PC-3 (cell line): ENCODE measurements around the gene BCAS3. TPM values are rescaled to one million over a fixed set of nuclear protein-coding genes. Genes with fewer than 3 reads are reported as not detected.

Experiments
- ATAC-seq: fragments of 200-7000 bp; cut with Tn5 transposase; 2 replicates; pipeline ENCODE4 v1.9.1; 2020; ENCODE audit warnings: mild to moderate bottlenecking, moderate library complexity
- BruUV-seq: library from RNA; stranded (reverse); fragments of 400-500 nt; replicated peaks from 2 replicates; lab custom pipeline; 2021; lab: Mats Ljungman, UMichigan
- CTCF ChIA-PET: fragments of 300-600 bp; sonication (Branson Sonifier 250); formaldehyde crosslinking; loops from one replicate; lab custom pipeline; 2022; ENCODE audit warnings: antibody characterized with exemption; lab: Charles Lee
- POLR2A ChIA-PET: fragments of 300-600 bp; sonication (Branson Sonifier 250); formaldehyde crosslinking; loops from one replicate; lab custom pipeline; 2022; ENCODE audit warnings: antibody characterized with exemption; ENCODE audit not compliant: unreplicated experiment; lab: Charles Lee
- DNase-seq: peaks from one replicate; pipeline ENCODE4 v3.0.0-alpha.2; 2015
- H2AFZ ChIP-seq: fragments of 300-600 bp; sonication (generic); 2 replicates; pipeline ENCODE4 v1.6.0; 2016; ENCODE audit warnings: antibody characterized with exemption, low read length
- H3F3A ChIP-seq: fragments of 300-600 bp; sonication (generic); one replicate; pipeline ENCODE4 v1.6.0; 2017; ENCODE audit warnings: antibody characterized with exemption, low read length, control low read depth, mild to moderate bottlenecking; ENCODE audit not compliant: unreplicated experiment
- H3K27ac ChIP-seq: fragments of 300-600 bp; sonication (generic); 2 replicates; pipeline ENCODE4 v1.5.1; 2016; ENCODE audit warnings: mild to moderate bottlenecking, low read length
- H3K27me3 ChIP-seq: fragments of 300-600 bp; sonication (generic); 2 replicates; pipeline ENCODE4 v1.6.1; 2016; ENCODE audit warnings: low read length, mixed read lengths
- H3K36me3 ChIP-seq: fragments of 300-600 bp; sonication (generic); 2 replicates; pipeline ENCODE4 v1.6.1; 2016; ENCODE audit warnings: low read depth, mixed run types, low read length, mixed read lengths
- H3K4me1 ChIP-seq: fragments of 300-600 bp; sonication (generic); 2 replicates; pipeline ENCODE4 v1.5.1; 2016; ENCODE audit warnings: low read length; ENCODE audit not compliant: insufficient read depth
- H3K4me2 ChIP-seq: fragments of 300-600 bp; sonication (generic); 2 replicates; pipeline ENCODE4 v1.6.0; 2016; ENCODE audit warnings: low read length
- H3K4me3 ChIP-seq: fragments of 300-600 bp; sonication (generic); 2 replicates; pipeline ENCODE4 v1.5.1; 2016; ENCODE audit warnings: mild to moderate bottlenecking, low read length, mixed read lengths
- H3K79me2 ChIP-seq: fragments of 300-600 bp; sonication (generic); 2 replicates; pipeline ENCODE4 v1.6.1; 2017; ENCODE audit warnings: low read length, mixed read lengths
- H3K9ac ChIP-seq: fragments of 300-600 bp; sonication (generic); 2 replicates; pipeline ENCODE4 v1.6.0; 2016; ENCODE audit warnings: mild to moderate bottlenecking, low read length
- H3K9me2 ChIP-seq: fragments of 300-600 bp; sonication (generic); replicated peaks from 2 replicates; pipeline ENCODE4 v1.6.1; 2016; ENCODE audit warnings: mixed run types, low read length, mixed read lengths
- H3K9me3 ChIP-seq: fragments of 300-600 bp; sonication (generic); 2 replicates; pipeline ENCODE4 v1.6.1; 2016; ENCODE audit warnings: low read length, mixed read lengths
- H4K20me1 ChIP-seq: fragments of 300-600 bp; sonication (generic); 2 replicates; pipeline ENCODE4 v1.6.1; 2016; ENCODE audit warnings: low read length, mixed read lengths
- CTCF ChIP-seq: fragments of 300-600 bp; sonication (generic); conservative IDR thresholded peaks from 2 replicates; pipeline ENCODE4 v1.5.1; 2017; ENCODE audit warnings: antibody characterized with exemption, low read depth, mild to moderate bottlenecking, low read length
- EZH2 ChIP-seq: fragments of 300-600 bp; sonication (generic); IDR thresholded peaks from one replicate; pipeline ENCODE4 v1.6.1; 2017; ENCODE audit warnings: antibody characterized with exemption, mild to moderate bottlenecking, low read length; ENCODE audit not compliant: unreplicated experiment
- EZH2phosphoT487 ChIP-seq: fragments of 300-600 bp; sonication (generic); IDR thresholded peaks from 2 replicates; pipeline ENCODE4 v1.6.1; 2018; ENCODE audit warnings: mild to moderate bottlenecking, antibody characterized with exemption, low read length, borderline replicate concordance
- intact Hi-C: fragments of 100-400 bp; cut with micrococcal nuclease; formaldehyde crosslinking; loops from 2 replicates; pipeline ENCODE4 v1.9.0; 2023
- total RNA-seq: library from RNA; depleted of rRNA; stranded (reverse); fragments of >200 nt; gene quantifications from 2 replicates; pipeline ENCODE4 v1.2.3, GENCODE V29; 2014

The BCAS3 gene
- total RNA-seq, 1 experiment from 2014 or later, result 25.9 TPM

- ChIA-PET POLR2A (no interaction called here), CTCF (no interaction called here)
- intact Hi-C loops, result no loop called here
- Histone ChIP-seq H4K20me1 (no peaks in the 10 kb centered on the region), H3K4me1 (peaks cover under 1% of the 10 kb centered on the region; the same call in 1 of the 2 replicates), H3F3A (no peaks in the 10 kb centered on the region), H3K9me2 (no peaks in the 10 kb centered on the region), H3K36me3 (no peaks in the 10 kb centered on the region), H3K27me3 (no peaks in the 10 kb centered on the region), H2AFZ (no peak overlapping the region), H3K4me3 (no peak overlapping the region), H3K27ac (no peak overlapping the region), H3K4me2 (no peak overlapping the region), H3K9ac (no peak overlapping the region), H3K79me2 (no peaks in the 10 kb centered on the region), H3K9me3 (no peaks in the 10 kb centered on the region)
- no TSS peak for BruUV-seq
- ATAC-seq (no peak), DNase-seq (no peak)
- TF ChIP-seq EZH2phosphoT487, result no peak
- no peak for TF ChIP-seq EZH2
- TF ChIP-seq CTCF, result no peak
Measured at GRCh38 chr17:61388561-61389356, 711.1 kb downstream of the BCAS3 start.

GRCh38 chr17:61389670-61390478 lies 712.2 kb downstream of the BCAS3 start:
- intact Hi-C loops, result loop anchor here (1.0 to 5.0 kb wide), 2 partner anchors 388 to 668 kb away; no protein-coding TSS in a partner anchor
- H3K27me3 ChIP-seq, result no peaks in the 10 kb centered on the region
- no peaks in the 10 kb centered on the region for H3K36me3 ChIP-seq
- no peaks in the 10 kb centered on the region for H4K20me1 ChIP-seq
- no peak overlapping the region for H3K27ac ChIP-seq
- no TSS peak for BruUV-seq
- POLR2A ChIA-PET, result no interaction called here
- H3K9ac ChIP-seq, result no peak overlapping the region
- TF ChIP-seq CTCF (peak; percentile 99), EZH2 (no peak)
- DNase-seq (peak; percentile 69), ATAC-seq (peak; percentile 78)
- no peaks in the 10 kb centered on the region for H3F3A ChIP-seq
- H3K4me1 ChIP-seq, result peaks cover 3% of the 10 kb centered on the region; the same call in 1 of the 2 replicates
- H3K4me2 ChIP-seq, result peak overlapping the region; percentile 28
- no peaks in the 10 kb centered on the region for H3K79me2 ChIP-seq
- no peak overlapping the region for H3K4me3 ChIP-seq
- CTCF ChIA-PET, result interaction anchor here (0.7 kb wide), 1 partner anchor 214 kb away, joined by 3 read pairs; no protein-coding TSS in a partner anchor
- H2AFZ ChIP-seq, result peak overlapping the region; percentile 59
- no peaks in the 10 kb centered on the region for H3K9me3 ChIP-seq
- no peaks in the 10 kb centered on the region for H3K9me2 ChIP-seq
